Cardiac fibroblast (primary cell): ENCODE results near the gene BYSL.
A peak's percentile ranks its signal among the peaks of the same experiment; 100 is the strongest.

ENCODE experiments used
- DNase-seq, 2 donors: peaks; one replicate each; pipeline versions ENCODE4 v3.0.0 to v3.0.0-alpha.2; 2010; ENCODE audit warnings: low read depth in 2 of 2
- H3K4me3 ChIP-seq, 2 donors: replicated peaks in 1 of 2; 1 replicate in 1 of 2; 2 replicates in 1 of 2; pipeline ENCODE4 v1.5.1; 2011; ENCODE audit warnings: low read depth in 2 of 2, low read length in 2 of 2, mild to moderate bottlenecking in 2 of 2, moderate library complexity in 1 of 2
- TF ChIP-seq, protein P1 (sequence below): IDR thresholded peaks from one replicate; pipeline ENCODE4 v1.5.1; 2011; ENCODE audit warnings: low read depth, mild to moderate bottlenecking, low read length, inconsistent platforms

The BYSL gene

DNA sequence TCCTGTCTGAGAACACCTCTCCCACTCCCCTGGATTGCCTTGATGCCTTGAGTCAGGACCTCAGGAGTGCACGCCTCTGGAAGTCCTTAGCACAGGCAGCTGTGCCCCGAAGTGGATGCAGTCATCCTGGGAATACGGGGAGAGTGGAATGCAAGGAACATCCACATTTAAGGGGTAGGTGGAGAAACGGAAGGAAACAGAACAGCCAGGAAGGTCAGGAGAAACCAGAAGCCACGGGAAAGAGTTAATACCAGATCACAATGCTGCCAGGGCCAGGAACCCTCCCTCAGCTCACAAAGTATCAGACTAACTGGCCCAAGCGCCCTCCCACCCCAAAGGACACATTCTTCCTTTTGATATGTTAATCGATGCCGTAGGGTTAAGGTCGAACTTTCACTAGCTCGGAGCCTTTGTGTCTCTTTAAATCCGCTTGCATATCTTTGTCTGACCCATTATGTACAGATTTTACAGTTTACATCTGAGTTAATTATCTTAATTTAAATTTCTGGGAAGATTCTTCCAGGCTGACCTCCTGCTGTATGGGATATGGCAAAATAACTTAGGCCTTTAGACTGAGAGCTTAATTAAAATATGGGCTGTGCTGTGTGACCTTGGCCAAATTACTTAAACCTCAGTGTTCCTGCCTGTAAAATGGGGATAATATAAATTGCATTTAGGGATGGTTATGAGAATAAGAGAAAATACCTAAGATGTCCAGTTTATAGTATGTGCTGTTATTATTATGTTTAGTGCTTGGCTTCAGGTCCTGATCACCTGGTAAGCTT is 44.3 kb downstream of the BYSL start:
- TF ChIP-seq, protein P1, sequence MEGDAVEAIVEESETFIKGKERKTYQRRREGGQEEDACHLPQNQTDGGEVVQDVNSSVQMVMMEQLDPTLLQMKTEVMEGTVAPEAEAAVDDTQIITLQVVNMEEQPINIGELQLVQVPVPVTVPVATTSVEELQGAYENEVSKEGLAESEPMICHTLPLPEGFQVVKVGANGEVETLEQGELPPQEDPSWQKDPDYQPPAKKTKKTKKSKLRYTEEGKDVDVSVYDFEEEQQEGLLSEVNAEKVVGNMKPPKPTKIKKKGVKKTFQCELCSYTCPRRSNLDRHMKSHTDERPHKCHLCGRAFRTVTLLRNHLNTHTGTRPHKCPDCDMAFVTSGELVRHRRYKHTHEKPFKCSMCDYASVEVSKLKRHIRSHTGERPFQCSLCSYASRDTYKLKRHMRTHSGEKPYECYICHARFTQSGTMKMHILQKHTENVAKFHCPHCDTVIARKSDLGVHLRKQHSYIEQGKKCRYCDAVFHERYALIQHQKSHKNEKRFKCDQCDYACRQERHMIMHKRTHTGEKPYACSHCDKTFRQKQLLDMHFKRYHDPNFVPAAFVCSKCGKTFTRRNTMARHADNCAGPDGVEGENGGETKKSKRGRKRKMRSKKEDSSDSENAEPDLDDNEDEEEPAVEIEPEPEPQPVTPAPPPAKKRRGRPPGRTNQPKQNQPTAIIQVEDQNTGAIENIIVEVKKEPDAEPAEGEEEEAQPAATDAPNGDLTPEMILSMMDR = no peak
- no peak overlapping the region for H3K4me3 ChIP-seq
- no peak for DNase-seq

- DNase-seq = peak in 1 of 2 donors; percentile 15
- H3K4me3 ChIP-seq = no peak overlapping the region
- TF ChIP-seq, protein P1 = no peak
These were observed 45.1 kb downstream of the BYSL start for GRCh38 chr6:41966214-41966920.

- no peak overlapping the region for H3K4me3 ChIP-seq
- TF ChIP-seq, protein P1 = no peak
- peak; percentile 58 to 84 for DNase-seq
These were observed 45.6 kb downstream of the BYSL start for GRCh38 chr6:41966961-41967311.

DNA sequence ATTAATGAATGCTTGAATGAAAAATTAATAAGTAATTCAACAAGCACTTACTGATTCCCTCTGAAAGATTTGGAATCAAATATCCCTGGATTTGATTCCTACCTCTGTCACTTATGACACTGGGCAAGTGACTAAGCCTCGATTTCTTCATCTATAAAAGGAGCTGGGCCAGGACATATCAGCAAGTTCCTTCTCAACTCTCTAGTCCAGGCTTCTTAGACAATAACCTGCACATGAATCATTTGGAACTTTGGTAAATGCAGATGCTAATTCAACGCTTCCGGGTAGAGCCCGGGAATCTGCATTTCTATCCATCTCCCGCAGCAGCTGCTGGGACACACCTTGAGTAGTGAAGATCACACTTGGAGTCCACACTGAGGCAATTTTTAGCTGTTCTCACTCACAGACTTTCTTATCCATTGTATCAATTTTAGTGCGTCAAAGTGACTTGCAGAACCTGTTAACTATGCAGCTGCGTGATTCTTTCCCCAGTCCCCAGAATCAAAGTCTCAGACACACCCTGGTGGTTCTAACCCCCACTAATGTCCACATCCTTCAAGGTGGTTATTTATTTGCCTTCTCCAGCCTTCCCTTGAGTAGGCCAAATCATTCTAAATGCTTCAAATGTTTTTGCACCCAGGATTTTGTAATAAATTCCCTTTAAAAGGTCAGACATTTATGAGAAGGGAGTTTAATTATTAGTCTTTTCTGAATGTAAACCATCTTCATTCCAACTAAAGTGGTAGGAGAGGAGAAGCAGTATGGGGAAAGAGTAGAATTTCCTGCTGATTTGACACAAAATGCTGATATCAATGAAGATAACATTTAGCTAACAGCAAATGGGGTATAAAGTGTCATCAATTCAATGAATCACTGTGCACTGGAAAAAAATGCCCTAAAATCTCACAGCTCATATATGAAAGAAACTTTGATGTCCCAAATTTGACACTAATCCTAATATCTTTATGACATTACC is 46.3 kb downstream of the BYSL start:
- no peak overlapping the region for H3K4me3 ChIP-seq
- peak; percentile 38 to 85 for DNase-seq
- TF ChIP-seq, protein P1 = no peak

- DNase-seq = peak; percentile 62 to 90
- no peak overlapping the region for H3K4me3 ChIP-seq
- TF ChIP-seq, protein P1 = no peak
These were observed 49.1 kb downstream of the BYSL start for GRCh38 chr6:41970436-41970846.

DNA sequence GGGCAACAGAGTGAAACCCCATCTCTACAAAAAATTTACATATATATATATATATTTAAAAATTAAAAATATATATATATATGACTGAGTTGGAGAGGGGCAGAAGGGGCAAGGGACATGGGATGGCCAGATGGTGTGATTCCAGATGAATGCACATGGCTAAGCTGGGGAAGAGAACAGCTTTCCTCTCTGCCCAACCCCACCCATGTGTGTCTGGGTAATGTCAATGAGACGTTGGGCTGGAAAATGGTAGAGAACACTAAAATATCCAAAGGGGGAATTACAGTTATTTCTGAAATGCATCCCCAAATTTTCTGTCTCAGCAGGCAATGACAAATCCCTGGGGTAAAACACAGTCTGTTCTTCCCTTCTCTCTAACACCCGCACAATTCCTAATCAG is 51.5 kb downstream of the BYSL start:
- no peak overlapping the region for H3K4me3 ChIP-seq
- DNase-seq = no peak
- TF ChIP-seq, protein P1 = no peak
